HG03565 (cell line): ENCODE measurements around the gene PRSS27.
A peak's percentile ranks its signal among the peaks of the same experiment; 100 is the strongest.

Experiments
- ATAC-seq: cut with Tn5 transposase; IDR thresholded peaks from one replicate; pipeline ENCODE4 v1.9.1; 2021; ENCODE audit warnings: mild to moderate bottlenecking, moderate library complexity; ENCODE audit not compliant: unreplicated experiment

Gene PRSS27

GRCh38 chr16:2720064-2720457 is at the start of gene PRSS27:
TSS of gene PRSS27 (minus strand) at chr16:2720224. CDS start at chr16:2720160, 64 bp downstream.
- no peak for ATAC-seq

GRCh38 chr16:2769675-2770056 is 49.6 kb upstream of the PRSS27 start:
- no peak for ATAC-seq

DNA sequence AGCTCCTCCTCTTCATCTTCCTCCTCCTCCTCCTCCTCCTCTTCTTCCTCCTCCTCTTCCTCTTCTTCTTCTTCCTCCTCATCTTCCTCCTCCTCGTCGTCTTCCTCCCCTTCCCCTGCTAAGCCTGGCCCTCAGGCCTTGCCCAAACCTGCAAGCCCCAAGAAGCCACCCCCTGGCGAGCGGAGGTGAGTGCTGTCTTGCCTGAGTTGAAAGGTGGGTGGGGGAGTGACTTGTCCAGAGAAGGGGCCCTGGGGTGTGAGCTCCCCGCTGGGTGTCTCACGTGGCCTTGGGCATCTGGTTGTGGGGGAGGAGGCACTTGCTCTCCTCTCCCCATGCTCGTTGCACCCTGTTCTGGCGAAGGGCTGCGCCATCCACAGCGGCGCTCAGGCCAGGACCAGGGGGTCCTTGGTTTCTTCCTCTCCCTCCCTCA is 49.1 kb upstream of the PRSS27 start:
- no peak for ATAC-seq

DNA sequence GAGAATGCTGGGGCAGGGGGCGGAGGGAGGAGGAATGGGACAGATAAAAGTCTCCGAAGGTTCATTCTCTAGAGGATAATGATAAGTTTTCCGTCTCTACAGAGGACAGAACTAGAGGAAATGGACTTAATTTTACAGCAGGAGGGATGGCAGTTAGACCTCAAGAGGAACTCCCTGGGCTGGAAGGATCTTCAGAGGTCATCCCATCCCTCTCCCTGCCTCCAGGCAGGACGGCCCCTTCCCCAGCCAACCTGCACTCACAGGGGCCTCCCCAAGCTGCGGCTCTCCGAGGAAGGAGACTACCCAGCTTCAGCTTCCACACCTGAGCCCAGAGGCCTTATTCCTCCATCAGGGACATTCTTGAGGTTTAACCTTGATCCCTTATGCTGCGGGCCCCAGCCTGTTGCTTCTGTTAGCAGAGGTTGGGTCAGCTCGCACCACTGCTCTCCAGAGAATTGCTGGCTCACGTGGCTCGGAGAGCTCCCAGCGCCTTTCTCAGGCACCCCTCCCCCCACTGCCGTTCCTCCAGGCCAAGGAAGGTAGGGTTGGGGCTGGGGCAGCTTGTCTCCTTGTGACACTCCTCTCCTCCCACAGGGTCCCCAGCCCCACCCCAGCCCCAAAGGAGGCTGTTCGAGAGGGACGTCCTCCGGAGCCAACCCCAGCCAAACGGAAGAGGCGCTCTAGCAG is 48.5 kb upstream of the PRSS27 start:
- no peak for ATAC-seq

DNA sequence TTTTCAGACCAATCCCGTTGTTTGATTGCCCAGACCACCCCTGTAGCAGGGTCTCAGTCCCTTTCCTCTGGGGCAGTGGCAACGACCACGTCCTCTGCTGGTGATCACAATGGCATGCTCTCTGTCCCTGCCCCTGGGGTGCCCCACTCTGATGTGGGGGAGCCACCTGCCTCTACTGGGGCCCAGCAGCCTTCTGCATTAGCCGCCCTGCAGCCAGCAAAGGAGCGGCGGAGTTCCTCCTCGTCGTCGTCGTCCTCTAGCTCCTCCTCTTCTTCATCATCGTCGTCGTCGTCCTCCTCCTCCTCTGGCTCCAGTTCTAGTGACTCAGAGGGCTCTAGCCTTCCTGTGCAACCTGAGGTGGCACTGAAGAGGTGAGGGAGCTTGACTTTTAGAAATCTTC is 47.9 kb upstream of the PRSS27 start:
- ATAC-seq, result no peak

DNA sequence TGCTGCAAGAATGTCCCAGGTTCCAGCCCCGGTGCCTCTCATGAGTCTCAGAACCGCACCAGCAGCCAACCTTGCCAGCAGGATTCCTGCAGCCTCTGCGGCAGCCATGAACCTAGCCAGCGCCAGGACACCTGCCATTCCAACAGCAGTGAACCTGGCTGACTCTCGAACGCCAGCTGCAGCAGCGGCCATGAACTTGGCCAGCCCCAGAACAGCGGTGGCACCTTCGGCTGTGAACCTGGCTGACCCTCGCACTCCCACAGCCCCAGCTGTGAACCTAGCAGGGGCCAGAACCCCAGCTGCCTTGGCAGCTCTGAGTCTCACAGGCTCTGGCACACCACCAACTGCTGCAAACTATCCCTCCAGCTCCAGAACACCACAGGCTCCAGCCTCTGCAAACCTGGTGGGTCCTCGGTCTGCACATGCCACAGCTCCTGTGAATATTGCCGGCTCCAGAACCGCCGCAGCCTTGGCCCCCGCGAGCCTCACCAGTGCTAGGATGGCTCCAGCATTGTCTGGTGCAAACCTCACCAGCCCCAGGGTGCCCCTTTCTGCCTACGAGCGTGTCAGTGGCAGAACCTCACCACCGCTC is 47.2 kb upstream of the PRSS27 start:
- ATAC-seq, result no peak

- no peak for ATAC-seq
Observed at GRCh38 chr16:2766430-2767139, 46.6 kb upstream of the PRSS27 start.

DNA sequence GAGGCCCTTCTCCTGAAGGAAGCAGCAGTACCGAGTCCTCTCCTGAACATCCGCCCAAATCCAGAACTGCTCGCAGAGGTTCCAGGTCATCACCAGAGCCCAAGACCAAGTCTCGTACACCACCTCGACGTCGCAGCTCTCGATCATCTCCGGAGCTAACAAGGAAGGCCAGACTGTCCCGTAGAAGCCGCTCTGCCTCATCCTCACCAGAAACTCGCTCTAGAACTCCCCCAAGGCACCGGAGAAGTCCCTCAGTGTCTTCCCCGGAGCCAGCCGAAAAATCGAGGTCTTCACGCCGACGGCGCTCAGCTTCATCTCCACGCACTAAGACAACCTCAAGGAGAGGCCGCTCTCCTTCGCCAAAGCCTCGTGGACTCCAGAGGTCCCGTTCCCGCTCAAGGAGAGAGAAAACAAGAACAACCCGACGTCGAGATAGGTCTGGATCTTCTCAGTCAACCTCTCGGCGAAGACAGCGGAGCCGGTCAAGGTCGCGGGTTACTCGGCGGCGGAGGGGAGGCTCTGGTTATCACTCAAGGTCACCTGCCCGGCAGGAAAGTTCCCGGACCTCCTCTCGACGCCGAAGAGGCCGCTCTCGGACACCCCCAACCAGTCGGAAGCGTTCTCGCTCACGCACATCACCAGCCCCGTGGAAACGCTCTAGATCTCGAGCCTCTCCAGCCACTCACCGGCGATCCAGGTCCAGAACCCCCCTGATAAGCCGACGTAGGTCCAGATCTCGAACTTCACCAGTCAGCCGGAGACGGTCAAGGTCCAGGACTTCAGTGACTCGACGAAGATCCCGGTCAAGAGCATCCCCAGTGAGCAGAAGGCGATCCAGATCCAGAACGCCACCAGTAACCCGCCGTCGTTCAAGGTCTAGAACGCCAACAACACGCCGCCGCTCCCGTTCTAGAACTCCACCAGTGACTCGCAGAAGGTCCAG is 45.7 kb upstream of the PRSS27 start:
- ATAC-seq, result no peak

GRCh38 chr16:2764718-2765117 is 44.7 kb upstream of the PRSS27 start:
- no peak for ATAC-seq

GRCh38 chr16:2763173-2763572 is 43.1 kb upstream of the PRSS27 start:
- no peak for ATAC-seq

GRCh38 chr16:2762711-2763110 is 42.7 kb upstream of the PRSS27 start:
- no peak for ATAC-seq

- no peak for ATAC-seq
Observed at GRCh38 chr16:2761886-2762583, 42.0 kb upstream of the PRSS27 start.

DNA sequence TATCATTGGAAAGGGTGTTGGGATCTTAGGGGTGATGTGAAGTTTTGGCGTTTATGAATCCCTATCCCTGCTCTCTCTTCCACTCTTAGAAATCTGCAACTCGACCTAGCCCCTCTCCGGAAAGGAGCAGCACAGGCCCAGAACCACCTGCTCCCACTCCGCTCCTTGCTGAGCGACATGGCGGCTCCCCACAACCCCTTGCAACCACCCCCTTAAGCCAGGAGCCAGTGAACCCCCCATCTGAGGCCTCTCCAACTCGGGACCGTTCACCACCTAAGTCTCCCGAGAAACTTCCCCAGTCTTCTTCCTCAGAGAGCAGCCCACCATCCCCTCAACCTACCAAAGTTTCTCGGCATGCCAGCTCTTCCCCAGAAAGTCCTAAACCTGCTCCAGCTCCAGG is 41.4 kb upstream of the PRSS27 start:
- ATAC-seq, result no peak

DNA sequence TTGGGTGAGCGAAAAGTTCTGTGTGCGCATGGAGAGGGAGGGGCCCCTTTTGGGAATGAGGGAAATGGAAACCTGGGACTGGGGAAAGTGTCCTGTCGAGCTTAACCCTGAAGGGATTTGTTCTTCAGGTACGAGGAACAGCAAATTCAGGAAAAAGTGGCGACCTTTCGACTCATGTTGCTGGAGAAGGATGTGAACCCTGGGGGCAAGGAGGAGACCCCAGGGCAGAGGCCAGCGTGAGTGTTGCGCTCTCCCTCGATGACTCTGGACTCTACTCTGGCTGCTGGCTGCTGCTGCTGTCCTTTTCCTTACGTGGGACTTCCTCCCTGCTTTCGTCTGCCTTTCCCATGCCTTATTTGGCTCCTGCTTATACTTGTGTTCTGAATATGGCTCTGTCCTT is 37.3 kb upstream of the PRSS27 start:
- ATAC-seq, result no peak

DNA sequence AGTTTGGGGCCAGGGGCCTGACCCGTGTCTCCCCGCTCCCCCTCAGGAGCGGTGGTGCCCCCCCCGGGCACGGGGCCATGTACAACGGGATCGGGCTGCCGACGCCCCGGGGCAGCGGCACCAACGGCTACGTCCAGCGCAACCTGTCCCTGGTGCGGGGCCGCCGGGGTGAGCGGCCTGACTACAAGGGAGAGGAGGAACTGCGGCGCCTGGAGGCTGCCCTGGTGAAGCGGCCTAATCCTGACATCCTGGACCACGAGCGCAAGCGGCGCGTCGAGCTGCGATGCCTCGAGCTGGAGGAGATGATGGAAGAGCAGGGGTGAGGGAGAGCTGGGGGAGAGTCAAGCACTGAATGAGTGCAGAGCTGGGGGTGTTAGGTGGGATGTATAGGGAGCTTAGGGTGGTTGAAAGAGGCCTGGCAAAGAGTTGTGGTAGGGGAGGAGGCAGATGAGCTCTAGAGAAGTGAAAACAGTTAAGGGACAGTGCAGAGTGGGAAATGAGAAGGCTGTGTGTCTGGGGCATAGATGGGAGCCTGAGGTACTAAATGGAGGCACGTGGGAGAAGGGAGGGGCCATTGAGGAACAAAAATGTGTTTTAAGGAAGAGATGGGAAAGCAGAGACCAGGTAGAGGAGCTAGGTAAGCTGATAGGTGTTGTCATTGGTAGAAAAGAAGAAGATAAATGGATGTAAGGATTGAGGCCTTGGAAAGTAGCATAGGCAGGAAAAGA is 36.4 kb upstream of the PRSS27 start:
- ATAC-seq, result no peak

DNA sequence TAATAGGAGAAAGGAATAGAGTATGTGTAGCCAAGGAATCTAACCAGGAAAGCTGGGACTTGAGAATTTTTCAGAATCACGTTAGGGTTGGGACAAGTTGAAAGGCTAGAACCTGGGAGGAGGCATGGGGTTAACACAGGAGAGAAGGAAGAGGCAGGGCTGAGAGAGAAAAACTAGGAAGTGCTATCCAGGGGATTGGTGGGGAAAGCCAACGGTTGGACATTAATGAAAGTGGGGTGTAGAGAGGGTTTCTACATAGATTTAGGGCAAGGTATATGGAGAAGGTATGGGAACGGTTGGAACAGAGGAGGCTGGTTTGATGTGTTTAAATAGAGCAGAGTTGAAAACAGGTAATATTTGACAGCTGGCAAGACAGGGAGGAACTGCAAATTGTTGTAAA is 35.1 kb upstream of the PRSS27 start:
- no peak for ATAC-seq

GRCh38 chr16:2753733-2754020 is 33.7 kb upstream of the PRSS27 start:
- no peak for ATAC-seq

GRCh38 chr16:2752850-2753732 is 33.1 kb upstream of the PRSS27 start:
- ATAC-seq, result peak; percentile 13
